NCI-H2171 treated with DMSO at 0.1 percent for 48 hours (cell line): Measurements from ENCODE around the gene MS4A3.
"Not testable (repeated sequence)": the region's sequence is repeated elsewhere in the genome, so short reads cannot be mapped to it uniquely, and the experiment has no call there.

Source experiments
- DNase-seq: peaks from one replicate; lab custom pipeline; 2025; lab: John Stamatoyannopoulos, UW

Gene MS4A3

GRCh38 chr11:60095477-60096120, 39.1 kb downstream of the MS4A3 start:
- no peak for DNase-seq

- DNase-seq = no peak
These were observed 40.7 kb downstream of the MS4A3 start for GRCh38 chr11:60097189-60097588.

DNA sequence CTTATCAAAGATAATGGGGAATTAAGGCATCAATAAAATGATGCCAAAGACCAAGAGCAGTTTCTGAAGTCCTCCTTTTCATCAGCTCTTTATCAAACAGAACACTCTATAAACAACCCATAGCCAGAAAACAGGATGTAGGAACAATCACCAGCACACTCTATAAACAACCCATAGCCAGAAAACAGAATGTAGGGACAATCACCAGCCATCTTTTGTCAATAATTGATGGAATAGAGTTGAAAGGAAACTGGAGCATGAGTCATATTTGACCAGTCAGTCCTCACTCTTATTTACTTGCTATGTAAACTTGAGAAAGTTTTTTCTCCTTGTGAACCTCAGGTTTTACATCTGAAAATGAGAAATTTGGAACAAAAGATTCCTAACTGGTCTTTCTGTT, 42.0 kb downstream of the MS4A3 start:
- DNase-seq = no peak

- DNase-seq = no peak
These were observed 44.1 kb downstream of the MS4A3 start for GRCh38 chr11:60100516-60100915.

- not testable (repeated sequence) for DNase-seq
These were observed 44.9 kb downstream of the MS4A3 start for GRCh38 chr11:60101368-60101767.

GRCh38 chr11:60104471-60105115, 48.1 kb downstream of the MS4A3 start:
- DNase-seq = not testable (repeated sequence)

DNA sequence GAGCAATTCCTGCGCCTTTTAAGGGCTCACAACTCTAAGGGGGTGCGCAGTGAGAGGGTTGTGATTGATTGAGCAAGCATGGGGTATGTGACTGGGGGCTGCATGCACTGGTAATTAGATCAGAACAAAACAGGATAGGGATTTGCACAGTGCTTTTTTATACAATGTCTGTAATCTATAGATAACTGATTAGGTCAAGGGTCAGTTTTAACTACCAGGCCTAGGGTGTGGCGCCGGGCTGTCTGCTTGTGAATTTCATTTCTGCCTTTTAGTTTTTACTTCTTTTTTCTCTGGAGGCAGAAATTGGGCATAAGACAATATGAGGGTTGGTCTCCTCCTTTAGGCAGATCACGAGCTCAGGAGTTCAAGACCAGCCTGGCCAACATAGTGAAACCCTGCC, 52.2 kb downstream of the MS4A3 start:
- DNase-seq = not testable (repeated sequence)

DNA sequence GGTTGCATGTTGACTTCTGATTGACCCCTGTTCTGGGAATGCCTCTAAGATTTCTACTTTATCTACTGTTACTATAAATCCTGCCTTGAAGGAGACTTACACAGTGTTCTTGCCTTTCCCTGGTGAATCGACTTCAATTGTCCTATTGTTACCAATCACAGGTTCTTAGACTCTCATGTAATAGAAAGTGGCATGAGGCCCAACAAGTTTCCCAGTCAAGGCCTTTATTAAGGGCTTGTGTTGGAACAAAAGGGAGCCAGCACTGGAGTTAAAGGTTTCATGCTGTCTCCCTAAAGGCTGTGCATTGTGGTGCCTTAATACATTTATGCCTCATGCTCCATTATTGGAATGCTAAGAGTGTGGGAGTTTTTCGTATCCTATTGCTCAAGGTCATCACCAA, 55.3 kb downstream of the MS4A3 start:
- DNase-seq = no peak

DNA sequence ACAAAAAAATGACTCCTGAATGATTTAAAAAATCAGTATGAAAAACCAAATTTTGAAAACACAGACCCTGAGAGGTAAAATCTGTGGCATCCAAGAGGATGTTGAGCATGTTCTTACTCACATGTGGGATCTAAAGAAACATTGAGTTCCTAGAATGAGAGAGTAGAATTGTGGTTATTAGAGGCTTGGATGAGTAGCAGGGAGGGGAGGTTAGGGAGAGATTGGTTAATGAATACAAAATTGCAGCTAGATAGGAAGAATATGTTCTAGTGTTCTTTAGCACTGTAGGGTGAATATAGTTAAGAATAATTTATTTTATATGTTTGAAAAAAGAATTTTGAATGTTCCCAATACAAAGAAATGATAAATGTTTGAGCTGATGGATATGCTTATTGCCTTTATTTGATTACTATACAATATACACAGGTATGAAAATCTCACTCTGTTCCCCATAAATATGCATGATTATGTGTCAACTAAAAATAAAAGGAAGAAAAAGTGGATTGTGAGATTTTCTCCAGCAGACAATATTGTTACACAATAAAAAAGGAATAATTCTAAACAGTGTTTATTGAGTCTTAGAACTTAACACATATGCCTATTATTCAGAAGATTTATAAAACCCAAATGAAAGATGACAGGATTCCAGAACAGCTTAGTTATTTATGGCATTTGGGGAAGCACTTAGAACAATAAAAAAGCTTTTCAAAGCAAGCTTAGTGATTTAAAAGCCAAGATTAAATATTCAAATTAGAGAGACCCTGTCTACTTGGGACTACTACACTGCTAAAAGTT, 60.7 kb downstream of the MS4A3 start:
- DNase-seq = no peak

- no peak for DNase-seq
These were observed 61.9 kb downstream of the MS4A3 start for GRCh38 chr11:60118338-60118737.

DNA sequence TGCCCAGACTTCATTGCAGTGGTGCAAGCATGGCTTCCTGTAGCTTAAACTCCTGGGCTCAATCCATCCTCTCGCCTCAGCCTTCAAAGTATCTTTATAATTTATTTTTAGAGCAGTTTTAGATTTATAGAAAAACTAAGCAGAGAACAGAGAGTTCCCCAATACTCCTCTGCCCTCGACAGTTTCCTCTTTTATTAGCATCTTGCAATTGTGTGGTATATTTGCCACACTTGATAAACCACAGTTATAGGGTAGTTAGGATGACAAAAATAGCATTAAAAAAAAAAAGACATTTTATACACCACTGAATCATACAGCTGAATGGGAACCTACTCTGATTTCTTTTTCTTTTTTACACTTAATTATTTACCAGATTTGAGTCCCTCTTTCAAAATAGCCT, 63.2 kb downstream of the MS4A3 start:
- DNase-seq = no peak
